HG02588 (cell line): ENCODE measurements around the gene PDE8B.

Experiments
- ATAC-seq: cut with Tn5 transposase; IDR thresholded peaks from one replicate; pipeline ENCODE4 v1.9.1; 2021; ENCODE audit warnings: mild to moderate bottlenecking, moderate library complexity; ENCODE audit not compliant: unreplicated experiment

The PDE8B gene

DNA sequence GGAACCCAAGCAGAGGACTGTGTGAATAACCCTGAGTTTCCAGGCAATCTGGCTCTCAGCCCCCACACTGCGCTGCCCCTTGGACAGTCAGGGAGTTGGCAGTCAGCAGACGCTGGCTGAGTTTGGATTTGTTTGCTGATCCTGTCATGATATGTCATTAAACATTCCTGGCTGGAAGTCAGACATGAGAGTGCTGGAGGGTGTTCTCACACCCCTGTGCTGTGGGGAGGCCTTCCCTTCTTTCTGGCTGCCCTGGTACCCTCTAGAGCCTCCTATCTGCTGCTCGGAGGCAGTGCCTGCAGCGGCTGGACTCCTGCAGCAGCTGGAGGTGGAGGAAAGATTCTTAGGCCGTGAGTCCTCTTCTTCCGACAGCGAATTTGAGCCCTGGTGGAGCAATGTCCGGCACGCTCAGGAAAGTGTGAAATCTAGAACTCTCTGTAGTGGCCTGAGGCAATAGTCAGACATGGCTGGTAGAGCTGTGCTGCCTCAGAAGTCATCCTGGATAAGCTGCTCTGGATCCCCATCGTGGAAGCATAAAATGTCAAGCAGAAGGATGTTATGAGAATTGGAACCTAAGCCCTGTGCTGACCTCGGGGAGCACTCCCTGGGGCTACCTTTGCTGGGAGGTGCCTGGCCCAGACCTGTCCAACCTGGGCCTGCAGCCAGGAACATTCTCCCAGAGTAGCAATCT is 72.0 kb downstream of the PDE8B start:
- no peak for ATAC-seq

DNA sequence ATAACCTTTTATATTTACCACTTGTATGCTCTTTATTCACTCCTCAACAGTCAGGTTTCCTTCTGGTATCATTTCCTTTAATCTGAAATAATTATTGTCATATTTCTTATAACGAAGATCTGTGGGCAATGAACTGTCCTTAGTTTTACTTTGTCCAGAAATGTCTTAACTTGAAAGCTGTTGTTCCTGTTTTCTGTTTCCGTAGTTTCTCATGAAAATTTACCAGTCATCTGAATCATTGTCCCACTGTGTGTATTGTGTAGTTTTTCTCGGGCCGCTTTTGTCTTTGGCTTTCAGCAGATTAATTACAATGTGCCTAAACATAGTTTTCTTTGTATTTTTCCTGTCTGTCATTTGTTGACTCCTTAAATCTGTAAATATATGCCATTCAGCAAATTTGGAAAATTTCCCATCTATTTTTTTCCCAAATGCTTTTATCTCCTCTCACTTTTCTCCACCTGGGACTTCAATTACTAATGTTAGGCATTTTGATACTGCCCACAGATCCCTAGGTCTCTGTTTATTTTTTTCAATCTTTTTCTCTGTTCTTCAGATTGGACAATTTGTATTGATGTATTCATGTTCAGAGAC is 74.9 kb downstream of the PDE8B start:
- ATAC-seq = no peak

DNA sequence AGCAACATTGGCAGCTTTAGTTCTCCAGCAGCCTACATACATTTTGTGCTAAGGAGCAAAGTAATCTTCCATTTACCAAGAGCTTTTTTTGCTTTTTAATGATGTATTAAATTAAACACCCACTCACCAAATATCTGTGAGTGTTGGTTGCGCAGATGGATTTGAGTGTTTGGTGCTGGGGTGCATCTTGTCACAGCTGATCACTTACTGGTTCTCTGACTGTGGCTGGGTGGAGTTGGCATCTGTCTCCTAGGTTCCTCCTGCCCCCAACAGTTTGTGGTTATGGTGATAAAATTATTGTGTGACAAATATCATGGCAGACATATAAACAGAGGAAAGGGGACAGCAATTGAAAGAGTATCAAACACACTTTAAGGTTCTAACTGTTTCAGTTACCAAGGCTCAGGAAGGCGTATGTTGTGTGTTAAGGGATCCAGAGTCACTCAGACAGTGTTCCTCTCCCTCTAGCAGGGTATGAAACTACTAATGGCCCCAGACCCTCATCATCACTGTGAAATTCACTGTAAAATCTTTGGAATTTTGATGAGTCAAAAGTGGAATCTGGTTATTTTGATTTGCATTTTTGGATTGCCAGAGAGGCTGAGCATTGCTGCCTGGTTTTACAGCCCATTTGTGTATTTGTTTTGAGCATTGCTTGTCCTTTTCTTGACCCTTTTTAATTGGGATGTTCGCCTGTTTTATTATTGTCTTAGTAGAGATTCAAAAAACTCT is 81.7 kb downstream of the PDE8B start:
- no peak for ATAC-seq

DNA sequence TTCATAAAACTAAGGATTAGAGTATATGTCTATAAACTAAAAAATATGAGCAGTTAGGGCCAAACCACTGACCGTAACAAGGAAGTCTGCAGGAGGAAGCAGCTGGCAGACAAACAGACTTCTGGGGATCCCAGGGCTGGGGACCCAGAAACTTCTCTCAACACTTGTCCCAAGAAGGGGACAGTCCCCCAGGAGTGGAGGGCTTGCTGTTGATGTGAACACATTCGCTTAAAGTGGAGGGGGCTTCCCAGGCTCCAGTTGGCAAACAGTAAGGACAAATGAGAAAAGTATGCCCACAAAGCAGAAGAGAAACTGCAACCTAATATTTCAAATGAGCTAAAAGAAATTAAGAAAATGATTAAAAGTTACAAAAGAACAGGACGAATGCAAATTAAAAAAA is 83.7 kb downstream of the PDE8B start:
- ATAC-seq = no peak

DNA sequence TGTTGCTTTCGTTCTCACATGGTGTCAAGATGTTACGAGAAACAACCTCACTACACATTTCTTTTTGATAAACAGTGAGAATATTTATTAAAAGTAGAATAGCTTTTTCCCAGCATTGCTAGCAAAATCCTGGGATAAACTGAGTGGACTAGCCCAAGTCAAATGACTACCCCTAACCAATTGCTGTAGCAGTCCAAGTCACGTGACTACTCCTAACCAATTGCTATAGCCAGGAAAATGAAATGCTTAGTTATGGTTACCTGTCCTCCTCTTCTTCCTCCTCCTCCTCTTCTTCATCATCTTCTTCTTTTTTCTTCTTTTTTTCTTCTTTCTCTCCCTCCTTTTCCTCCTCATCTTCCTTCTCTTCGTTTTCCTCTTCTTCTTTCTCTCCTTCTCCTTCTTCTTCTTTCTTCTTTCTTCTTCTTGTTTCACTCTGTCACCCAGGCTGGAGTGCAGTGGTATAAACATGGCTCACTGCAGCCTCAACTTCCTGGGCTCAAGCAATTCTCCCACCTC is 85.4 kb downstream of the PDE8B start:
- ATAC-seq = no peak

DNA sequence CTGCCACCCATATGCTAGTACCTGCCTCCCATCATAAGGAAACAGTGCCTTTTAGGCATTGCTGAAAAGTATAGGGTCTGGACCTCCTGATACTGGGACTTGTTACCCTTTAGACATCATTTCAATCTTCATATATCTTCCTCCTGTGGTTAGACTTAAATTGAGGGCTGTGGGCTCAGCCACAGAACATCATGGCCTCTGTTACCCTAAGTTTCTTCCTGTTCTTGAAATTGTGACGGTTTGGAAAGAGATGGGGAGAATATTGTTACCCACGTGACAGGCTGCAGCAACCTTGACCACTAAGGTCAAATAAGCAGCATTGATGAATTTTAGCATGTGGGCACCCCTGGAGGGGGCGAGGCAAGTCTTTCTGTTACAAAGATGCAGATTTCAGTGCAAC is 87.7 kb downstream of the PDE8B start:
- no peak for ATAC-seq

DNA sequence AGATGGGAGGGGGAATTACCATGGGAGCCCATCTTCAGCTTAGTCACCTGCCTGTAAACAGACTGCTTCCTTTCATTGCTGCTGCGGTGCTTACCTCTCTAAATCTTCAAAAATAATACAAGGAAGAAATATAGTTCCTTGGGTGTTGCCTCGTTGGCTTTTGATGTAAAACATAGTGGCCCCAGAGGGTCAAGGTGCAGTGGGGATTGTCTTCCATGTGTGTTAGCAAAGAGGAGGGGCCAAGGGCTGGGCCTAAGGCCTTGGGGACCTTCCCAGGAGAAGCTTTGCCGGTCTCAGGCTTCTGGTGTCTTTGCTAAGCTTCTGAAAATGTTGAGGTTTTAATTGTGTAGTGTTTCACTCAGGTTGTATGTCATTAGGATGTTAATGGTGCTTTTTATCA is 90.0 kb downstream of the PDE8B start:
- no peak for ATAC-seq

DNA sequence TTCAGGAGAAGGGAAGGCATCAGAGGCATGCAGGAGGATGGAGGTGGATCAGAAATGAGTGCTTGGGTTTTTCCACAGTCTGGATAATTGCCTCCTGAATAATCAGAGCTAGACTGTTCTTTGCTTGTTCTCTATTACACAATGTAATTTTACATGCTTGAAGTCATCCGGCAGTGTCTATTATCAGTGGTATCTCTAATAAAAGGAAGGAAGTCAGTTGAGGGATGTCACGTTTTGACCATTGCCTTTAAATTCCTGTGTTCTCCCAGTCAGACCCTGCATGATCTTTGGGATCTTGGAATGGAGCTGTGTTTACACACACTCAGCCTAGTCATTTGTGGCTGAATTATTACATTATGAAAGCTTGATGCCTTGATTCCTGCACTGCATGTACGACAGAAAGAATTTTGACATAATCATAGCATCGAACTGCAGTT is 91.0 kb downstream of the PDE8B start:
- ATAC-seq = no peak

DNA sequence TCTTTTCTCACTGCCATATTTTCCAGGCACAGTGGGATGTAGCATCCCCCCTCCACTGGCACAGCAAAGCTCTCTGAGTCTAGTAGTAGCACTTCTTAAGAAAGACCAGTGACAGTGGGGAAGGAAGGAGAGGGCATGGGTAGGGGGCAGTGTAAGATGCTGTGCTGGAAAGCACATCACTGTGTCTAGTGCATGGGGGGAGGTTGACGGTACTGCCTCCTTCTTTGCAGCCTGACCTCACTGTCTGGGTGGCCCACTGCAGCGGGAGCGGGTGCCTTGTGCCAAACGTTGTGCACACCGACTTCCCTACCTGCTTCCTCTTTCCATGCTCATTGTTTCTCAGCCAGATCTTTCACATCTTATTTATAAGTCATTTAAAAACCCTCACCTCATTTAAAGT is 91.8 kb downstream of the PDE8B start:
- no peak for ATAC-seq

DNA sequence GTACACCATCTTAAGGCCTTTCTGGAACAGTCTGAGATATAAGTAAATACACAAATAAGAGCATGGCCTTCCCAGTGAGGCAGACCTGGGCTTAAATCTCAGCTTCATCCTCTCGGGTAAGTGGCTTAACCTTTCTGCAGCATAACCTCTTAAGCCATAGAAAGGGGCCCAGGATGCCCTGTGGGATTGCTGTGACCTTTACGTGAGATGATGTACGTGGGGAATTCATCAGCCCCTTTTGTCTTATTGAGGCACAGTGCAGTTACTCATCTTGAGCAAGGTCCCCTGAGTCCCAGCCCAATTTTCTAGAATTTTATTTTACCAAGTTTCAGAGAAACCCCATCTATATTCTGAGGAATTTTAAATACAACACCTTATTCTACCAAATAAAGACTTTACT is 92.2 kb downstream of the PDE8B start:
- no peak for ATAC-seq

DNA sequence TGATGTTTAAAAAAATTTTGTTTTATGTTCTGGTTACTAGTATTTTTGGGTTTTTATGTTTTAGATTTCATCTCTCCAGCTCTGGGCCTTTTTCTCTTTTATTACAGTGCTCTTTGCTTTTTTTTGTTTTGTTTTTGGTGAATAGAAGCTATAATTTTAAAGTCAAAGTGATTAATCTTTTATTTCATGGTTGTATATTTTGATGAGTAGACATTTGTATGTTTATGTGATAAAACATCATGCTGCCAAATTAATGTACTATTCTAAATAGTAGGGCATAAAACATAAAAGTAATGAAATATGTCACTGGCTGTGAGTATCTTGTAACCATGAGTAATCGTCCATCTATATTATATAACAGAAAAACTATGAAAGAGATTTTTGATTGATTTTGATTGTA is 93.9 kb downstream of the PDE8B start:
- ATAC-seq = no peak

DNA sequence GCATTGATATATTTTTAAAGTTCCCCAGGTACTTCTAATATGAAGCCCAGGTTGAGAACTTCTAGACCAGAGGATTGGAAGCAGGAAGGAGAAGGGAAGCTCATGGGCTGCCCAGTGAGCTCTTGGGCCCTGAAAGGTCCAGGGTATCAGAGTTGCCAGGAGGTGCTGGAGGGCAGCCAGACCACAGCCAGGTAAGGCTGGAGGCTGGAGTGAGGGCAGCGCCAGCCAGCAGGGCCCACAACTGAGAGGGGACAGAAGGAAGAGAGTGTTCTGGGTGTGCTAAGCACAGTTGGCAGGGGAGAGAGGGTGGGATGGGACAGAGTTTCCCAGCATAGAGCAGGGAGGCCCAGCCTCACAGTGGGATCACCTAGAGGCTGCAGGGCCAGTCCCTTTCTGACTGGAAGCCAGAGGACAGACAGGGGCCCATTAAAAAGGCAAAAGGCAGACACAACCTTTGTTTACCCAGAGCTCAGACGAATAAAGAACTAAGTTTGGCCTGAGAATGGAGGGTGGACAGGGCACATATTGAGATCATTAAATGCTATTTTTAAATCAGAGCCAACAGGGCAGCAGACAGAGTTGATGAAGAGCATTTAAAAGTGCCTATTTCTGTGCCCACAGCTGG is 94.9 kb downstream of the PDE8B start:
- ATAC-seq = no peak

DNA sequence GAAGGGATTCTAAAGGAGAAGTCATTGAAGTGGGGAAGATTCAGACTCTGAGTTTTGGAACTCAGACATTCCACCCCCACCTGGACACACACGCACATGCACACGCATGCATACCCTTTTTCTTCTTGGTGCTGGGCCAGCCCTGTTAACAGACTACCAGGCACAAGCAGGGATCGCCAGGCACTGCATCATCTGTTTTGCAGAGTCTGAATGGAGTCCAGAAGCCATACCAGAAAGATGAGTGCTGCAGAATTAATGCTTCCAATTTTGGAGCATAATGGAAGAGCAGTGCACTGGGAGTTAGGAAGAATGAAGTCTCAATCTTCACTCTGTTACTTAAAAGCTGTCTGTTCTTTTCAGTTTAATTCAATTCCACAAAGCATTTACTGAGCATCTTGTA is 95.5 kb downstream of the PDE8B start:
- no peak for ATAC-seq

DNA sequence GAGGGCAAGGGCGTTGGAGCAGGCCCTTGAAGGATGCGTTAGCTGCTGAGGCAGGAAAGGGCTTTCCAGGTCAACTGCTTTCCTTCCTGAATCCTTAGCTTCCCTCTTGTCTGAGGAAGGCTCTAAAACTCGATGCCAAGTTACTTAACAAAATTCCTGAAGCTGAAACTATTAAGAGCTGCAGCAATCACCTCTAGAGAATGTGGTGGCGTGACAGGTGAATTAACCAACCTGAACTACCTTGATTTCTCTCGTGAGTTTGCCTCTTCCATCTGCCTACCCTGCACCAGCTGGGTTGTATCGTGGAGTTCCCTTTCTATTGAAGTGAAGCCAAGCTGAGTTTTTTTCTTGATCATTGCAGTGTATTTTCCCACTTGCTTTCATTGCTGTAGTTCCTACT is 96.1 kb downstream of the PDE8B start:
- no peak for ATAC-seq

DNA sequence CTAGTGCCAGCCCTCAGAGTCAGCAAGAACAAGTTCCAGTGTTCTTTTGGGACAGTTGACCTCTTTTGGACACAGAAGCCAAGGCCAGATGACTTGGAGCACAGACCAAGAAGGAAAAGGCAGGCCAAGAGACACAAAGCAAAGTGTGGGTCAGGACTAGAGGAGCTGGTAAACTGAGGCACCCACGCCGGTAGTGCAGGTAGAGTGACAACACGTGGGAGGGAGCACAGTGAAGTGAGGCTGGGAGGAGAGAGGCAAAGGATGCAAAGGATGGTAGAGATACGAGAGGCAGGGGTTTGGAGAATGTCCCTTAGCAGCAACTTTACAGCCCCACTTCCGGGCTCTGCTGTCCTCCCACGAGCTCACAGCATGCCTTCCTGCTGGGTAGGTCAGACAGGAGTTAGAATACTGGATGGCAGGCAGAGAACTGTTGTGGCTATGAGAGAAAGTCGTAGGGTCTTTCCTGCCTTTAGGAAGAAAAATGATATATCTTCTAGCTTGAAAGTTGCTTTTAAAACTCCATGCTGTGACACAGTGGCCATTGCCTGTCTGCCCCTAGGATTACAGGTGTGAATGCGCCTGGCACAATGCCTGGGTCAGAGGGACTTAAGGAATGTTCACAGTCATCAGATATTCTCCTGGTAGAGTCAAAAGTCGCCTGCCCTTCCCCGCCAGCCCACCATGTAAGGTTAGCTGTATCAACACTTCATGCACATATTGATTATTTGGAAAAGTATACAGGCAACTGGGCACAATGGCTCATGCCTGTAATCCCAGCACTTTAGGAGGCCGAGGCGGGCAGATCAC is 97.9 kb downstream of the PDE8B start:
- no peak for ATAC-seq

DNA sequence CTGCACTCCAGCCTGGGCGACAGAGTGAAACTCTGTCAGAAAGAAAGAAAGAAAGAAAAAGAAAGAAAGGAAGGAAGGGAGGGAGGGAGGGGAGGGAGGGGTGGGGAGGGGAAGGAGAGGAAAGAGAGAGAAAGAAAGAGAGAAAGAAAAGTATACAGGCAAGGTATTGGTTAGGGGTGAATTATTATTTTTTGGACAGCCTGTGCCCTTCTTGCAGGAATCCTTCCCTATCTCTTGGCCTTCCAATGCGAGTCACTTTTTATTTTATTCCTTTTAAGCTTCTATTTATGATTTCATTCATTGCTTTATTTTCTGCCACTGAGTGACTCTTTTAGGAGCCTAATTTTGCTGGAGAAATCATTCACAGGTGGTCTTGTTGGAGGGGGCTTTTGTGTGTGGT is 98.7 kb downstream of the PDE8B start:
- ATAC-seq = no peak

DNA sequence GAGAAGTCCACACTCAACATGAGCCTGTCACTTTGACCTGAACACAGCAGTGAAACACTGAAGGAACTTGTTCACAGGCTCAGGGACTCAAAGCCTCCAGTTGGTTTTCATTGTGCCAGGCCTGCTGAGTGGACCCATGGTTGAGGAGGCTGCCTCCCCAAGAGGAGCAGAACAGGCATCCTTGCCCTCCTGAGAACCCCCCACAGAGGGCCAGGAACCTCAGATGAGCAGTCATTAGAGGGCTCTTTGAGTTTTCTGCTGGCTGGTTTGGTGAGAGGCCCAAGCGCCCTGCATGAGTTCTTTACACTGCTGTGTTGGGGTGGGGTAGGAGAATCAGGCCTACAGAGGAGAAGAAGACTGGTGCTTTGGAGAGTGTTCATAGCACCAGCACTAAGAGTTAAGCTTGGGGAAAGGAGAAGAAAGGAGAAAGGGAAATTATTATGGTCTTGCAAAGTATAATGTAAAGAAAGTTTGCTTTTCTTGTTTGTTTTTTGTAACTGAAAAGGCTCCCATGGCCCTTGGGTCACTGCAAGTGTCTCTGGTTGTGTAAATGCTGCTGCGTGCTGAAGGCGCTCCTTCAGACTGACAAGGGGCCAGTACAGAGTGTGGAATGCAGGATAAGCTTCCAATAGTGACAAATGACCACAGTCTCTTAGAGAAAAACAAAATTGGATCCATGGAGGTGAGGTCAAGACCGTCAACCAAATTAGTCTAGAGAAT is 100.2 kb downstream of the PDE8B start:
- ATAC-seq = no peak

DNA sequence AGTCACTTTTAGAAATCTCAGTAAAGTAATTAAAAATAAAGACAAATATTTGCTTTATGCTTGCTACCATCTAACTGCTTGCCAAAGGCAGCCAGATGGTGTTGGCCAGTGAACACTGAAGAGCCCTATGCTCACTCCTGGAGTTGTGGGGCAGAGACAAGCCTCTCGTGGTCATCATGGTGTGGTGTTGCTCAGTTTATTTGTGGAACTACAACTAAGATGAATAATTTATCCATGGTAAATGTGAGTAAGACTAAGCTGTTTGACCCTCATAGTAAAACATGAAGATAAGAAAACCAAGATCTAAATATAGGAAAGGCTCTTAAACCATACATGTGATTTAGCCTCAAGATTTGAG is 100.7 kb downstream of the PDE8B start:
- ATAC-seq = no peak

DNA sequence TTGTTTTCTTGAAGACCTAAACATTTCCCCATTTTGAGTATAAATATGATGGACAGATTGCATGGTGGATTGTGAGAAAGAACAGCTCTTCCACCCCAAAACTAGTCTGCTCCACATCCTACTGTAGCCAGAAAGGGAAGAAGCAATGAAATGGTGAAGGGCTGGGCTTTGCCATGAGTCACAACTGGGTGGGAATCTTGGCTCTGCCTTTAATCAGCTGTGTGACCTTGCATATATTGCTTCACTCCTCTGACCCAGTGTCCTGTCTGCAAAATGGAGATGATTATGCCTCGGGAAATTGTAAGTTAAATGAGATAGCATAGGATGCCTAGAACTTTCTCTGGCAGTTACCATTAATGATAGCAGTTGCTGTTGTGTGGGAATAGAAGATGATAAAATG is 101.9 kb downstream of the PDE8B start:
- no peak for ATAC-seq
